GM20000 (cell line): Measurements from ENCODE around the gene EZH2.

Experiments
- DNase-seq: peaks from one replicate; pipeline ENCODE4 v3.0.0; 2012; ENCODE audit warnings: low spot score
- TF ChIP-seq, protein P1 (sequence below): IDR thresholded peaks from 2 replicates; pipeline ENCODE4 v1.5.1; 2012; ENCODE audit warnings: mild to moderate bottlenecking, control low read depth; ENCODE audit errors: extremely low read depth, missing control alignments

EZH2 gene

DNA sequence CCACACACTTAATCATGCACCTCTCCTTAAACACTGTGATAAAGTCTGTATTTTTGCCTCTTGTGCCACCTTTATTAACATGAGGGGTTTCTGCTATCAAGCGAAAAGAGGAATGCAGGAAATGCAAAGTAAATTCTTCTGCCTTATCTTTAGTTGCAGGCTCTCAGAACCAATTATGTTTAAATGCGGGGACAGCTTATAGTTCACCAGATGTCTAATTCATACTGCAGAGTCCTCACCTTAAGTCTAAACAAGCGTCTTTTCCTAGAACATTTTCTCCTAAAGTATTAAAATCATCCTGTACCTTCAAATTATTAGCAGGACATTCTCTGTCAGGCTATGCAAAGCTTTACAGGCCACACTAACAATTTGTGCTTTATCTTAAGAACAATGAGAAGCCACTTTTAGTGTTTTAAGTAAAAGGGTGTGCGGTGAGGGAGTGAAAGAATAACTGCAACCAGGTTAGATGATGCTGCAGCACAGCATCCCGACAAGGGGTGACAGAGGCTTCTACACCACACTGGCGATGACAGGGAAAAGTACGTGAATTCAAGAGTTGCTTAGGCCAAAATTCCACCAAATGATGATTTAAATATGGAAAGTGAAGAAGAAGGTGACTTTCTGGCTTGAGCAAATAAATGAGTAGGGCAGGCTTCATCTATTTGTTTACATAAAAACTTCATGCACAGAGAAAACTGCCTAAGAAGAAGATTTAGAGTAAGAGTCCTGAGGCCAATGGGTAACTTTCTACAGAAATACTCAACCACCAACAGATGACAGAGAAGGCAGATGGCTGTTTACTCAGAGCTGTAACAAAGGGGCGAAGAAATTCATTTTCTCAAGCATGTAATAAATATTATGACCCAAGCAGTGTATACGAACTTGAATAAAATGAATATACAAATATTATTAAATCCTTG, 36.0 kb downstream of the EZH2 start:
- DNase-seq, result no peak
- TF ChIP-seq, protein P1, sequence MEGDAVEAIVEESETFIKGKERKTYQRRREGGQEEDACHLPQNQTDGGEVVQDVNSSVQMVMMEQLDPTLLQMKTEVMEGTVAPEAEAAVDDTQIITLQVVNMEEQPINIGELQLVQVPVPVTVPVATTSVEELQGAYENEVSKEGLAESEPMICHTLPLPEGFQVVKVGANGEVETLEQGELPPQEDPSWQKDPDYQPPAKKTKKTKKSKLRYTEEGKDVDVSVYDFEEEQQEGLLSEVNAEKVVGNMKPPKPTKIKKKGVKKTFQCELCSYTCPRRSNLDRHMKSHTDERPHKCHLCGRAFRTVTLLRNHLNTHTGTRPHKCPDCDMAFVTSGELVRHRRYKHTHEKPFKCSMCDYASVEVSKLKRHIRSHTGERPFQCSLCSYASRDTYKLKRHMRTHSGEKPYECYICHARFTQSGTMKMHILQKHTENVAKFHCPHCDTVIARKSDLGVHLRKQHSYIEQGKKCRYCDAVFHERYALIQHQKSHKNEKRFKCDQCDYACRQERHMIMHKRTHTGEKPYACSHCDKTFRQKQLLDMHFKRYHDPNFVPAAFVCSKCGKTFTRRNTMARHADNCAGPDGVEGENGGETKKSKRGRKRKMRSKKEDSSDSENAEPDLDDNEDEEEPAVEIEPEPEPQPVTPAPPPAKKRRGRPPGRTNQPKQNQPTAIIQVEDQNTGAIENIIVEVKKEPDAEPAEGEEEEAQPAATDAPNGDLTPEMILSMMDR, result no peak

DNA sequence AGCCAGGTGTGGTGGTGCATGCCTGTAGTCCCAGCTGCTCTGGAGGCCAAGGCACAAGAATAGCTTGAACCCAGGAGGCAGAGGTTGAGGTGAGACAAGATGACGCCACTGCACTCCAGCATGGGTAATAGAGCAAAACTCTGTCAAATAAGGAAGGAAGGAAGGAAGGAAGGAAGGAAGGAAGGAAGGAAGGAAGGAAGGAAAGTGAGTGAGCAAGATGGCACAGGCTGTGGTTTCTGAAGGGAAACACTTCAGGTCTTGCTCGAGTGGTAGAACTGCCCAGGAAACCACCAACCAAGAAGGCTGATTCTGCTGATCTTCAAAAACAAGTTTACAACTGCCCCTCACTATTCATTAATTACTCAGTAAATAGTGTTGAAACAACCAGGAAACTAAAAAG, 45.2 kb downstream of the EZH2 start:
- TF ChIP-seq, protein P1, result no peak
- peak; percentile 12 for DNase-seq

DNA sequence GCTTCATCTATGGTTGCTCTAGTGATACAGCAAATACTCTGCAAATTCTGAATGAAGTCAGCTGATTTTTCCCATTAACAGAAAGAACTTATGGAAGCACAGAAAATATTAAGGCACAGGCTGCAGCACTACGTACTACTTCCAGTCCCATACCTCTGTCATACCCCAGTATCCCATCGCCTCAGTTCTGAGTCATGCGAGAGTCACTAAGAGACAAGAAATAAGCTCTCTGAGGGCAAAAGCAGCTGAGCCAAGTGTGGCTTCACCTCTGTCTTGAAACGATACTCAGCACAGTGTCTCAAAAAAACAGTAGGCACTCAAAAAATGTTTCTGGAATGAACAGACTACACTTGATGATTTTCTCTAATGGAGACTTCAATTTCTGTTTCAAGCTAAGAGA, 48.2 kb downstream of the EZH2 start:
- no peak for DNase-seq
- TF ChIP-seq, protein P1, result no peak

DNA sequence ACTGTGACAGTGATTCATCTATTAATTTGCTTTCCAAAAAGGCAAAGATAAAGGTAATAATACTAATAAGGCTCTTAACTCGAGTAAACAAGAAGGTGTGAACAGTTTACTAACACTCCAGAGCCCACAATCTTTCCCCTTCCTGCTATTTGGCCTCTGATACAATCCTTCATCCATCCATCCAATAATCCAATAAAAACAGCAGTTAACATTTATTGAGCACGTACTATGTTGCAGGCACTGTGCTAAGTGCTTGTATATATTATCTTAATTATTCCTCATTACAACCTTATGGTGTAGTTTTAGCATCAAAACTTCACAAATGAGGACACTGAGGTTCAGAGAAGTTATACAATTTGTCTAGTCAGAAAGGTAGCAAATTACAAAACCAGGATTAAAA, 49.5 kb downstream of the EZH2 start:
- DNase-seq, result no peak
- TF ChIP-seq, protein P1, result no peak

DNA sequence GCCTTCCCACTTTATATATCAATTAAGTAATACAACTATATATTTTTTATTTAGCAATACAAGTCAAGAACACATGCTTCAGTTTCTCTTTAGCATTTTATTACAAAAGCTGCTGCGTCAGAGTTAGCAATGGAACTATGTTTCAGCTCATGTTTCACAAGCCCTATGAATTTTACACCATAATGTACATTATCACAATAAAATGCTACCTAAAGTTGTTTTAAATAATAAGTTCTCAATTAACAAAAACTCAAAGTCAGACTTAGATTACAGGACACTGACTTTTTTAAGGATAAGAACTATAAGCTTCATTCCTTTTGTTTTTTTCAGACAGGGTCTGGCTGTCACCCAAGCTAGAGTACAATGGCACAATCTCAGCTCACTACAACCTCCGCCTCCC, 52.3 kb downstream of the EZH2 start:
- TF ChIP-seq, protein P1, result no peak
- no peak for DNase-seq

DNA sequence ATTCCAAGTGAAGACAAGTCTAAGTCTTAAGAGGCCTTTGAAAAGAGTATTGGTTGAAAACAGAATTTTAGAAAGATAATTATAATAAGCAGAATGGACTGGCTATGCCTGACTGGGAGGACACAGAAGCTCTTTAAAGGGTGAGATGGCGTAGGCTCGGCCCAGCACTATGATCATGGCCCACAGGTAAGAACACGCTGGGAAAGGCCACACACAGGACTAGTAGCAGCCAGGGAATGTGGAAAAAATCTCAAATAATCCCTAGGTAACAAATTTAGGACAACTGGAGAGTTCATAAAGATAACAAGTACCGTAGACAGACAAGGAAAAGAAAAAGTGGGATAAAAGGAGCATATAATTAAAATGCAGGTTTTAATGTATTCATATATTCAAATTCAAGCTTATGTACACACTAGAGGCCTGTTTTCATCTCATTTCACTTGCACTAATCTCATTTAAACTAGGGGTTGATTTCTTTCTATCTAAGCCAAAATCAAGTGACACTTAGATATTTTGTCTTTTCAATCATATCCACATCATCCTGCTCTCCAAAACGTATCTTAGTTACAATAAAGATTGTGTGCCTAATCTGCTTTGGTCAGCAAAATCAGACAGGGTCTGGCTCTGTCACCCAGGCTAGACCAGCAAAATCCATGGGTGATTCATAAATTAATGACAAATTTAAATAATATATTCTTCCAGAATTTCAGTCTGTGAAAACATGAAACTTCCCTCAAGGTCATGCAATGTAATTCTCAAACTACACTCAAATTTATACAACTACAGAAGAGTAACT, 53.0 kb downstream of the EZH2 start:
- DNase-seq, result no peak
- TF ChIP-seq, protein P1, result no peak

DNA sequence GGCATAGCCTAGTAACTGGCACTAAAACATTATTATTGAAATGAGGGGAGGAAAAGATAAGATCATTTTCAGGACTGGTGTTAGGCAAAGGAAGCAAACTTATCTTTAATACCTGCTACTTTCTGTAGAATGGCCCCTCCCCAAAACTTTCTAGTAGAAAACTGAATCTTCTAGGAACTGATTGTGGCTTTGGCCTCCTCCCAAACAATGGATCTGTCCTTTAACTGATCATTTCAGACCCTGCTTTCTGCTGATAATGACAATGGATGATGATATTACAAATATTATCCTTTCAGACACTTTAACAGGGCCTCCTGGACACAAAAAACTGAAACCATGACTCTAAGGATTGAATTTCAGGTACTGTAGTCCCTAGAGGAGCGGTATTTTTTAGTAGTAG, 55.1 kb downstream of the EZH2 start:
- DNase-seq, result no peak
- TF ChIP-seq, protein P1, result no peak
